K562 (cell line): ENCODE measurements around the gene FDPS. TPM values are rescaled to one million over a fixed set of nuclear protein-coding genes. Genes with fewer than 3 reads are reported as not detected.
A peak's percentile ranks its signal among the peaks of the same experiment; 100 is the strongest.

ENCODE experiments used
- ATF3 ChIP-seq, 2 experiments: fragments of 450-650 bp in 1 of 2; sonication (generic) in 1 of 2; formaldehyde crosslinking in 1 of 2; IDR thresholded peaks in 1 of 2; conservative IDR thresholded peaks in 1 of 2; 2 replicates each; pipeline versions ENCODE4 v1.6.1 to v1.8.1; 2016 to 2023; ENCODE audit warnings: mild to moderate bottlenecking in 2 of 2, moderate library complexity in 2 of 2, inconsistent platforms in 1 of 2, missing genetic modification reagents in 1 of 2
- MXD1 ChIP-seq: fragments of 250-450 bp; sonication (Bioruptor Pico); IDR thresholded peaks from 2 replicates; pipeline ENCODE4 v1.8.0; 2021; ENCODE audit warnings: borderline replicate concordance, mild to moderate bottlenecking, moderate library complexity; ENCODE audit not compliant: poor library complexity, severe bottlenecking
- PHTF2 ChIP-seq: fragments of 250-450 bp; sonication (Bioruptor Pico); IDR thresholded peaks from 2 replicates; pipeline ENCODE4 v1.5.0; 2021; ENCODE audit warnings: mild to moderate bottlenecking
- ZBTB11 ChIP-seq, 3 experiments: fragments of 200-800 bp in 1 of 3; fragments of 250-450 bp in 1 of 3; fragments of 450-650 bp in 1 of 3; sonication (Bioruptor Pico) in 1 of 3; sonication (Bioruptor generic) in 1 of 3; formaldehyde crosslinking in 1 of 3; IDR thresholded peaks; 2 replicates each; pipeline versions ENCODE4 v1.6.1 to v1.8.0; 2016 to 2022; ENCODE audit warnings: mild to moderate bottlenecking in 2 of 3, missing genetic modification characterization in 2 of 3, missing compliant biosample characterization in 1 of 3, moderate library complexity in 1 of 3
- ZFX ChIP-seq: sonication (generic); formaldehyde crosslinking; IDR thresholded peaks from 2 replicates; pipeline ENCODE4 v1.8.0; 2022; ENCODE audit warnings: mild to moderate bottlenecking, missing genetic modification reagents, moderate library complexity
- polyA plus RNA-seq, 8 experiments: library from polyadenylated mRNA; depleted of rRNA in 4 of 8; stranded (reverse) in 5 of 8; unstranded in 3 of 8; fragments of >200 nt; fragmentation: Nextera tagmentation in 2 of 8; fragmentation: Illumina TruSeq in 1 of 8; extraction: Ambion mirVana in 2 of 8; extraction: Trizol in 1 of 8; gene quantifications; 2 replicates each; pipeline versions ENCODE4 v1.2.1 to v1.2.3, GENCODE V29; 2011 to 2014; ENCODE audit warnings: inconsistent platforms in 1 of 8, missing spikeins in 1 of 8
- total RNA-seq, 7 experiments: library from RNA; depleted of rRNA in 6 of 7; stranded (reverse); fragments of >200 nt in 6 of 7; fragmentation: Illumina TruSeq in 2 of 7; extraction: Trizol in 2 of 7; gene quantifications; 2 replicates each; pipeline versions ENCODE4 v1.2.1 to v1.2.3, GENCODE V29; 2011 to 2021; ENCODE audit warnings: low replicate concordance in 1 of 7
- TF ChIP-seq, protein P1 (sequence below): fragments of 450-650 bp; formaldehyde crosslinking; IDR thresholded peaks from 2 replicates; pipeline ENCODE4 v1.4.0; 2022; ENCODE audit warnings: missing genetic modification characterization

Gene FDPS
- total and polyA plus RNA-seq, 9 of the 15 experiments (the other 6 are each of a cell fraction or from before 2014, with no cell fraction given), result 247 to 884 (median 360) TPM

- TF ChIP-seq ZBTB11 (CRISPR knock-in tag; IDR thresholded peaks at IDR 0.05) (no peak), ATF3 (IDR thresholded peaks at IDR 0.05) (no peak), ATF3 (CRISPR knock-in tag; conservative IDR thresholded peaks at IDR 0.05) (no peak), PHTF2 (CRISPR knock-in tag) (no peak), ZFX (CRISPR knock-in tag) (no peak), MXD1 (no peak)
- TF ChIP-seq, protein P1, sequence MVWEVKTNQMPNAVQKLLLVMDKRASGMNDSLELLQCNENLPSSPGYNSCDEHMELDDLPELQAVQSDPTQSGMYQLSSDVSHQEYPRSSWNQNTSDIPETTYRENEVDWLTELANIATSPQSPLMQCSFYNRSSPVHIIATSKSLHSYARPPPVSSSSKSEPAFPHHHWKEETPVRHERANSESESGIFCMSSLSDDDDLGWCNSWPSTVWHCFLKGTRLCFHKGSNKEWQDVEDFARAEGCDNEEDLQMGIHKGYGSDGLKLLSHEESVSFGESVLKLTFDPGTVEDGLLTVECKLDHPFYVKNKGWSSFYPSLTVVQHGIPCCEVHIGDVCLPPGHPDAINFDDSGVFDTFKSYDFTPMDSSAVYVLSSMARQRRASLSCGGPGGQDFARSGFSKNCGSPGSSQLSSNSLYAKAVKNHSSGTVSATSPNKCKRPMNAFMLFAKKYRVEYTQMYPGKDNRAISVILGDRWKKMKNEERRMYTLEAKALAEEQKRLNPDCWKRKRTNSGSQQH (CRISPR knock-in tag), result 0 out of 2 replicates have a peak, but pooled peaks have one; percentile 73
Measured at GRCh38 chr1:155320661-155321617, 12.3 kb downstream of the FDPS start, which contains the start of gene RUSC1 (continued).
